Stimulated activated CD8-positive, alpha-beta memory T cell treated with anti-CD3 and anti-CD28 coated beads, Interleukin-15, amount 100 ng/mL, for 48 hours (primary cell): Measurements from ENCODE around the gene RHBDD1.
"Not testable (repeated sequence)": the region's sequence is repeated elsewhere in the genome, so short reads cannot be mapped to it uniquely, and the experiment has no call there.

Experiments used
- DNase-seq, 2 donors: peaks; one replicate each; pipeline ENCODE4 v3.0.0-alpha.2; 2020; ENCODE audit warnings: low read depth in 2 of 2

Gene RHBDD1

GRCh38 chr2:226799976-226800940 is 35.6 kb upstream of the RHBDD1 start:
- DNase-seq, result no peak

GRCh38 chr2:226800941-226801784 is 34.7 kb upstream of the RHBDD1 start:
- DNase-seq, result peak; percentile 79 to 82

GRCh38 chr2:226802573-226802972 is 33.3 kb upstream of the RHBDD1 start:
- no peak for DNase-seq

- no peak for DNase-seq
Measured at GRCh38 chr2:226803410-226803809, 32.4 kb upstream of the RHBDD1 start.

- no peak for DNase-seq
Measured at GRCh38 chr2:226813148-226813701, 22.6 kb upstream of the RHBDD1 start.

- DNase-seq, result no peak
Measured at GRCh38 chr2:226818930-226819329, 16.9 kb upstream of the RHBDD1 start.

GRCh38 chr2:226825056-226825455 is 10.8 kb upstream of the RHBDD1 start:
- DNase-seq, result no peak

- no peak for DNase-seq
Measured at GRCh38 chr2:226828191-226828590, 7.7 kb upstream of the RHBDD1 start.

GRCh38 chr2:226829721-226830631 is 5.9 kb upstream of the RHBDD1 start:
- DNase-seq, result no peak

- no peak for DNase-seq
Measured at GRCh38 chr2:226831266-226831665, 4.6 kb upstream of the RHBDD1 start.

- no peak for DNase-seq
Measured at GRCh38 chr2:226832061-226832460, 3.8 kb upstream of the RHBDD1 start.

GRCh38 chr2:226834880-226835279 is 974 bp upstream of the RHBDD1 start:
- DNase-seq, result not testable (repeated sequence)

GRCh38 chr2:226835420-226835795 is 446 bp upstream of the RHBDD1 start:
- DNase-seq, result peak in 1 of 2 donors; percentile 14

GRCh38 chr2:226836548-226836885 is 663 bp downstream of the RHBDD1 start:
- DNase-seq, result no peak

GRCh38 chr2:226837334-226837733 is 1.5 kb downstream of the RHBDD1 start:
- DNase-seq, result no peak

GRCh38 chr2:226837787-226838603 is 2.1 kb downstream of the RHBDD1 start:
- no peak for DNase-seq

- no peak for DNase-seq
Measured at GRCh38 chr2:226838722-226839121, 2.9 kb downstream of the RHBDD1 start.

GRCh38 chr2:226839161-226839560 is 3.3 kb downstream of the RHBDD1 start:
- DNase-seq, result no peak

GRCh38 chr2:226839951-226840350 is 4.1 kb downstream of the RHBDD1 start:
- DNase-seq, result no peak

GRCh38 chr2:226843001-226843400 is 7.1 kb downstream of the RHBDD1 start:
- not testable (repeated sequence) for DNase-seq
